NAMALWA (cell line): Measurements from ENCODE around the gene BHLHE40.

Experiments used
- DNase-seq: peaks from one replicate; pipeline ENCODE4 v3.0.0-alpha.2; 2015; ENCODE audit warnings: low spot score

Gene BHLHE40

DNA sequence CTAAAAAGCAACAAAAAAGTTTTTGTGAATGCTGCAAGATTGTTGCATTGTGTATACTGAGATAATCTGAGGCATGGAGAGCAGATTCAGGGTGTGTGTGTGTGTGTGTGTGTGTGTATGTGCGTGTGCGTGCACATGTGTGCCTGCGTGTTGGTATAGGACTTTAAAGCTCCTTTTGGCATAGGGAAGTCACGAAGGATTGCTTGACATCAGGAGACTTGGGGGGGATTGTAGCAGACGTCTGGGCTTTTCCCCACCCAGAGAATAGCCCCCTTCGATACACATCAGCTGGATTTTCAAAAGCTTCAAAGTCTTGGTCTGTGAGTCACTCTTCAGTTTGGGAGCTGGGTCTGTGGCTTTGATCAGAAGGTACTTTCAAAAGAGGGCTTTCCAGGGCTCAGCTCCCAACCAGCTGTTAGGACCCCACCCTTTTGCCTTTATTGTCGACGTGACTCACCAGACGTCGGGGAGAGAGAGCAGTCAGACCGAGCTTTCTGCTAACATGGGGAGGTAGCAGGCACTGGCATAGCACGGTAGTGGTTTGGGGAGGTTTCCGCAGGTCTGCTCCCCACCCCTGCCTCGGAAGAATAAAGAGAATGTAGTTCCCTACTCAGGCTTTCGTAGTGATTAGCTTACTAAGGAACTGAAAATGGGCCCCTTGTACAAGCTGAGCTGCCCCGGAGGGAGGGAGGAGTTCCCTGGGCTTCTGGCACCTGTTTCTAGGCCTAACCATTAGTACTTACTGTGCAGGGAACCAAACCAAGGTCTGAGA, 4.7 kb downstream of the BHLHE40 start:
- DNase-seq = peak; percentile 46

- DNase-seq = no peak
Measured at GRCh38 chr3:4984511-4984864, 5.3 kb downstream of the BHLHE40 start.

DNA sequence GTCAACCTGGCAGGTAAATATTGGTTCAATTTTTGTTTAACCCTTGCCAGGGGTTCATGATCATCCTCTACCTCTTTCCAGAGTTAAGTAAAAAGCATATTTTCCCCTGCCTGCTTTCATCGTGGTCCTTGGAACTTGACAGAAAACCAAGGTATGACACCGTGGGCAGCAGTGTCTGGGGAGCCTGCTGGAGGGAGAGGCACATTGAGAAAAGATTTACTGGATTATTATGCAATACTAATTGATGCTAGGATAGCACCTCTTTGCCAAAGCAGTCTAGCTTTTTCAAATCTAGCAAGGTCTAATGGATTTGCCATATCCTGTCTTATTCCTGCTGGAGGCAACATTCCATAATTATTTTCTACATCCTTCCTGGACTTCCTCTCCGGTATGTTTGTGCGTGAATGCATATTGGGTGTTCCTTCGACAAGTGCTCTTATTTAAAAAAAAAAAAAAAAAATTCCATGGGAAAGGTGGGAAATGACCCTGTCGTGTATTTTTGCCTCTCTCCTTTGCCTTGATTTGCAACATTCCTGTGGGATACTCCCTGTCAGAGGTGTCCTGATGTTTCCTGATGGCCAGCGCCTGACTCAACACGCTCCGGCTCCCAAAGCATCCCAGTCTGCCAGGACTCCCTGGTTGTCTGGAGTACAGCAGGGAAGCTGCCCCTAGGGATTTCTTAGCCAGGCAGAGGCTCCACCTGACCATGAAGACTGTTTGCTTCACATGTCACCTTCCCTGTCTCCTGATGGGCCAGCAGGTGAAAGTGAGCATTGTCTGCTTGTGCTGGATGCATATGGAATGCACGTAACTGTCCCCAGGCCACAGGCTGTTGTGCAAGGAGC, 6.3 kb downstream of the BHLHE40 start:
- no peak for DNase-seq

- no peak for DNase-seq
Measured at GRCh38 chr3:4986175-4986781, 7.0 kb downstream of the BHLHE40 start.

DNA sequence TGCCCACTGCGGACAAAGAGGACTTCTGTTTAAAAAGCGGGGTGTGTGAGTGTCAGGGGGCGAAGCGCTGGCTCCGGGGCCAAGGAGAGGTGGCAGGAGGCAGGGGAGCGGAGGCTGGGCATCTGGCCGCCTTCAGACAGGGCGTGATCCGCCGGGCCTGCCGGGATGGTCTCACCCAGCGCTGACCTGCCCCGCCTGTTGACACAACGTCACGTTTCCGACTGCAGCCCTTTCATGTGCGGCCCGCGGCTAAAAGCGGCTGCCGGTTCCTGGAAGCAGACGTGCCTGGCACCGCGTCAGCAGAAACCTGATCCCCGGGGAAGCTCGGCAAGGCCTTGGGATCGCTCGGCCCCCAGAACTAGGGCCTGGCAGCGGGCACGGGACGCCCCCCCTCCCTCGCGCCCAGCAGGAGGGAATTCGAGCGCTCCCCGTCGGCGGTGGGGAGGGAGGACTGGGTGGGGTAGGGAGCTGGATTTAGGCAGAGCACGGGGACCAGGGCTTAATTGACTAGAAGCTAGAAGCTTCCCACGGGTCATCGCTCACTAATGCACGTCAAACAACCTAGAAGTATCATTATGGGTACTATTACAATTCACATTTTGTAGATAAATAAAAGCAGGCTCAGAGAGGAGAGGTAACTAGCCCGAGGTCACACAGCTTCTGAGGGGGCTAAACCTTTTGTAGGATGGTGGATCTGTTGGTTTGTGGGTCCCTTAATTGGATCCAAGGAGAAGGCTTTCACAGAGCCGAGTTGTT, 7.7 kb downstream of the BHLHE40 start:
- DNase-seq = no peak

- no peak for DNase-seq
Measured at GRCh38 chr3:4987538-4988296, 8.5 kb downstream of the BHLHE40 start.

- DNase-seq = no peak
Measured at GRCh38 chr3:4988983-4989834, 10.0 kb downstream of the BHLHE40 start.

DNA sequence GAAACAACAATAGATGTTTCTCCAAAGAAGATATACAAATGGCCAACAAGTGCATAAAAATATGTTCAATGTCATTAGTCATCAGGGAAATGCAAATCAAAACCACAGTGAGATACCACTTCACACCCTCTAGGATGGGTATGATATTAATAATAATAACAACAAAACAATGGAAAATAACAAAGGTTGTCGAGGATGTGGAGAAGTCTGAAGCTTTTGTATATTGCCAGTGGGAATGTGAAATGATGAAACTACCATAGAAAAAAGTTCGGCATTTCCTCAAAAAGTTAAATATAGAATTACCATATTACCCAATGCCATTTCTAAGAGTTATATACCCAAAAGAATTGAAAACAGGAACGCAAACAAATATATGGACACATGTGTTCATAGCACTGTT, 10.8 kb downstream of the BHLHE40 start:
- no peak for DNase-seq

- no peak for DNase-seq
Measured at GRCh38 chr3:4992118-4992517, 12.9 kb downstream of the BHLHE40 start.

DNA sequence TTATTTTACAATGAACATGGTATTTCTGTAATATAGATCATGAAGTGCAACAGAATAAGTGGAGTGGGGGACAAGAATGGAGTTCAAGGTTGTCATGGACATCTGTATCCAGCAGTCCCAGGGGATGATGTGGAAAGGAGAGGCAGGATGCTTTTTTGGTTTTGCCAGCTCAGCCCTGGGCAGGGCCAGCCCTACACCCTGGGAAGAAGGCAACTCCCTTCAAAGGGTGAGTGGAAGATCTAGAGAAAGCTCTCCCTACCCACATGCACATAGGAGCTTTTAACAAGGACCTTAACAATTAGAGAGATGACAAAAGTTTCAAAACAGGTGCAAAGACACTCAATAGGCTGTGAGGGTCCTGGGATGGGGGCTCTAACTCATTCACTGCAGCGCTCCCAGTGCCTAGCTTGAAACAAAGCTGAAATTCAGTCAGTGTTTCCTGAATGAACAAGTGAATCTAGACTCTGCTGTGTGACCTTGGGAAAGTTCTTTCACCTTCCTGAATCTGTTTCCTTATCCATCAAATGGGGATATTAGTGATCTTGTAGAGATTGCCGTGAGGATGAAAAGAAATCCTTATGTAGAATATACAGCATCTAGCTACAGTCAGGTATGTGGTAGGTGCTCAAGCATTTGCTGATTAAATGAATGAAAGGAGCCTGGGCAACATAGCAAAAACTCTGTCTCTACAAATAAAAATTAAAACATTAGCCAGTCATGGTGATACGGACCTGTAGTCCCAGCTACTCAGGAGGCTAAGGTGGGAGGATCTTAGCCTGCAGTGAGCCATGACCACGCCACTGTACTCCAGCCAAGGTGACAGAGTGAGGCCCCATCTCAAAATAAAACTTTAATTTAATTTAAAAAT, 14.3 kb downstream of the BHLHE40 start:
- DNase-seq = no peak

DNA sequence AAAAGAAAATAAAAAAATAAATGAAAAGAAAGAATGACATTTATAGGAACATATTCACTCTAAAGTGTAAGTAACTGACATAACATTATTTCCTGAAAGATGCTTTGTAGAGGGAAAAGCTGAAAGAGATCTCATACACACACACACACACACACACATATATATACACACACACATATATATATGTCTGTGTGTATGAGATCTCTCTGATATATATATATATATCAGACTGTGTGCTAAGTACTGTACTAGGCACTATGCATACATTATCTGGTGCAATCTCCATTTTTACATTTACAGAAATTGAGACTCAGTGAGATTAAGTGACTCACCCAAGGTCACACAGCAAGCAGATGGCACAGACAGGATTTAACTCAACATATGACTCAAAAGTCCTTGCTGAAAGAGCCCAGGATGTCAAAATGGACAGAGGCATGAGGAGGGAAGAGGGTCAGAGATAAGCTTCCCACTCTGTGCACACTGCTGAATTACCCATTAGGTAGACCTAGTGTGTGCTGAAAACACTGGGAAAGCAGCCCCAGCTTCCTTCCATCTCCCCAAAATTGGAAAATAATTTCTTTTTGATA, 15.0 kb downstream of the BHLHE40 start:
- DNase-seq = no peak

- no peak for DNase-seq
Measured at GRCh38 chr3:4994823-4995499, 15.7 kb downstream of the BHLHE40 start.

- DNase-seq = no peak
Measured at GRCh38 chr3:4995500-4996053, 16.3 kb downstream of the BHLHE40 start.

- no peak for DNase-seq
Measured at GRCh38 chr3:4996223-4996765, 17.1 kb downstream of the BHLHE40 start.

DNA sequence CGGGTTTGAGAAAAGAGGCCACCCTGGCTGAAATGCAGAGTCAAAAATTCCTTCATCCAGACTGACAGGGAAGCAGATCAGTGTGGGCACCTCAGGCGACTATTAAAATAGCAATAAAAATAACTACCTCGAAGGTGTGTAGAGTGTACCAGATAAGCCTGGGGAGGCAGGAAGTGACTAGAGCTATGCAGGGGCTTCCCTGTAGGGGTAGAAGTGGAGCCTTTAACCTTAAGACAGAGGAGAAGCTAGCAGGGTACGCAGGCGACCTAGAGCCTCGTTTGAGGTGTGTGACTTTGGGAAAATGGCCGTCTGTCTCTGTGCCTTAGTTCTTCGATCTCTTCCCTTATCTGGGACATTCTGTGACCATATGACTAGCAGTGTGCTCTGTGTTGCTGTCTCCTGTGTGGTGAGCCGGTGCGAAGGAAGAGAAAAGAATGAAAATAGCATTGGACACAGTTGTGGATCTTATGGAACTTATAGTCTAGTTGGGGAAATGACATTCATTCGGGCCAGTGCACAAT, 17.6 kb downstream of the BHLHE40 start:
- no peak for DNase-seq

- DNase-seq = no peak
Measured at GRCh38 chr3:4997946-4998345, 18.7 kb downstream of the BHLHE40 start.

DNA sequence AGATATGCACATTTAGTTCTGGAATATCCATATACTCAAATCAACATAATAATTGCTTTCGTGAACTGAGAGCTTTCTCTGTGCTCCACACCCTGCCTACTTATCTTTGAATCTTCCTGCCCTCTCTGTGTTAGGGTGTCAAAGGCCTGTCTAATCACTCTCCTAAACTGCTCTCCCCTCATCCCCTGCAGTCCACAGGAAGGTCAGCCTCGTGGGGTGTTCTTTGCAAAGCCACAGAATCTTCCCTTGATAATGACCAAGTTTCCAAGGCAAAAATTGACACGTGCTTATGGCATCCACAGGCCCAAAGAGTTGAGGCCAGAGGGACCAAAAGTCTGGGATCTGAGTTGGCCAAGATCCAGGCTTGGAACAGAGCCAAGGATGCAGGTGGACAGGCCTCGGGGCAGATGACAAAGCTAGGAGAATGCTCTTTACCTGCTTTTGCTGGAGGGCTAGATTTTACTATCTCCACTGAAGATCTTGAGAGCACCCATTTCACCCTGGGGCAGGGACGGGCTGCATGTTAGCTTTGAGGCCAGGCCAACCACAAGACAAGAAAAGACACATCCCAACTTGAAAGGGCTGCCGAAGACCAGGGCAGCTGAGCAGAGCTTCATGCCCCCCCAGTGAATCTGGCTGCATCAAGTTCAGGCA, 20.4 kb downstream of the BHLHE40 start:
- no peak for DNase-seq
